HEK293 (cell line): ENCODE measurements around the gene SERTAD3.

ENCODE experiments used
- AEBP2 ChIP-seq: fragments of 450-650 bp; formaldehyde crosslinking; IDR thresholded peaks from 2 replicates; pipeline ENCODE4 v1.5.1; 2016; ENCODE audit warnings: missing biosample characterization, missing genetic modification characterization, borderline replicate concordance
- FEZF1 ChIP-seq: fragments of 450-650 bp; formaldehyde crosslinking; IDR thresholded peaks from 2 replicates; pipeline ENCODE4 v1.5.1; 2016; ENCODE audit warnings: missing biosample characterization, missing genetic modification characterization
- GFI1B ChIP-seq: fragments of 450-650 bp; formaldehyde crosslinking; IDR thresholded peaks from 2 replicates; pipeline ENCODE4 v1.5.1; 2016; ENCODE audit warnings: missing biosample characterization, missing genetic modification characterization
- HOXD13 ChIP-seq: sonication (generic); formaldehyde crosslinking; IDR thresholded peaks from 2 replicates; pipeline ENCODE4 v1.8.0; 2022; ENCODE audit warnings: missing genetic modification reagents, borderline replicate concordance
- KLF1 ChIP-seq: fragments of 450-650 bp; formaldehyde crosslinking; IDR thresholded peaks from 2 replicates; pipeline ENCODE4 v1.5.1; 2016; ENCODE audit warnings: missing biosample characterization, missing genetic modification characterization
- MEIS1 ChIP-seq: sonication (generic); formaldehyde crosslinking; IDR thresholded peaks from 2 replicates; pipeline ENCODE4 v1.8.1; 2022; ENCODE audit warnings: missing genetic modification reagents, mild to moderate bottlenecking, borderline replicate concordance
- PRDM1 ChIP-seq: fragments of 450-650 bp; formaldehyde crosslinking; IDR thresholded peaks from 2 replicates; pipeline ENCODE4; 2016; ENCODE audit warnings: missing biosample characterization, missing genetic modification characterization
- SETDB1 ChIP-seq: IDR thresholded peaks from one replicate; pipeline ENCODE4 v1.6.1; 2017; ENCODE audit warnings: mild to moderate bottlenecking, low read length, moderate library complexity, mixed read lengths; ENCODE audit not compliant: insufficient read length
- ZBTB8A ChIP-seq: fragments of 450-650 bp; formaldehyde crosslinking; IDR thresholded peaks from 2 replicates; pipeline ENCODE4 v1.5.1; 2016; ENCODE audit warnings: missing biosample characterization, missing genetic modification characterization
- ZFHX2 ChIP-seq: fragments of 450-650 bp; formaldehyde crosslinking; conservative IDR thresholded peaks from 2 replicates; pipeline ENCODE4 v1.5.1; 2016; ENCODE audit warnings: missing biosample characterization, missing genetic modification characterization
- ZFP37 ChIP-seq: fragments of 450-650 bp; formaldehyde crosslinking; IDR thresholded peaks from 2 replicates; pipeline ENCODE4 v1.5.1; 2016; ENCODE audit warnings: missing biosample characterization, missing genetic modification characterization
- ZNF10 ChIP-seq: fragments of 450-650 bp; formaldehyde crosslinking; IDR thresholded peaks from 2 replicates; pipeline ENCODE4 v1.5.1; 2017; ENCODE audit warnings: missing biosample characterization, missing genetic modification characterization
- ZNF133 ChIP-seq: fragments of 450-650 bp; formaldehyde crosslinking; IDR thresholded peaks from 2 replicates; pipeline ENCODE4 v1.5.1; 2016; ENCODE audit warnings: missing biosample characterization, missing genetic modification characterization
- ZNF169 ChIP-seq: fragments of 450-650 bp; formaldehyde crosslinking; IDR thresholded peaks from 2 replicates; pipeline ENCODE4 v1.5.1; 2016; ENCODE audit warnings: missing biosample characterization, missing genetic modification characterization
- ZNF174 ChIP-seq: fragments of 450-650 bp; formaldehyde crosslinking; IDR thresholded peaks from 2 replicates; pipeline ENCODE4 v1.5.0; 2017; ENCODE audit warnings: missing biosample characterization, mild to moderate bottlenecking, missing genetic modification characterization
- ZNF214 ChIP-seq: fragments of 450-650 bp; formaldehyde crosslinking; IDR thresholded peaks from 2 replicates; pipeline ENCODE4 v1.5.1; 2017; ENCODE audit warnings: missing biosample characterization, mild to moderate bottlenecking, missing genetic modification characterization, borderline replicate concordance
- ZNF223 ChIP-seq: fragments of 450-650 bp; formaldehyde crosslinking; IDR thresholded peaks from 2 replicates; pipeline ENCODE4 v1.5.1; 2016; ENCODE audit warnings: missing biosample characterization, missing genetic modification characterization
- ZNF239 ChIP-seq: fragments of 450-650 bp; formaldehyde crosslinking; IDR thresholded peaks from 2 replicates; pipeline ENCODE4 v1.5.1; 2016; ENCODE audit warnings: missing biosample characterization, missing genetic modification characterization
- ZNF292 ChIP-seq: fragments of 450-650 bp; formaldehyde crosslinking; IDR thresholded peaks from 2 replicates; pipeline ENCODE4 v1.5.1; 2016; ENCODE audit warnings: low read depth, missing biosample characterization, missing genetic modification characterization, borderline replicate concordance
- ZNF335 ChIP-seq: fragments of 450-650 bp; formaldehyde crosslinking; conservative IDR thresholded peaks from 2 replicates; pipeline ENCODE4 v1.5.1; 2016; ENCODE audit warnings: missing biosample characterization, missing genetic modification characterization
- ZNF433 ChIP-seq: fragments of 450-650 bp; formaldehyde crosslinking; IDR thresholded peaks from 2 replicates; pipeline ENCODE4 v1.5.1; 2016; ENCODE audit warnings: missing biosample characterization, missing genetic modification characterization, low read depth
- ZNF571 ChIP-seq: fragments of 450-650 bp; formaldehyde crosslinking; IDR thresholded peaks from 2 replicates; pipeline ENCODE4 v1.5.0; 2017; ENCODE audit warnings: missing biosample characterization, missing genetic modification characterization
- ZNF585B ChIP-seq: fragments of 450-650 bp; formaldehyde crosslinking; IDR thresholded peaks from 2 replicates; pipeline ENCODE4 v1.5.1; 2016; ENCODE audit warnings: missing biosample characterization, missing genetic modification characterization
- ZNF623 ChIP-seq: fragments of 450-650 bp; formaldehyde crosslinking; IDR thresholded peaks from 2 replicates; pipeline ENCODE4 v1.5.1; 2016; ENCODE audit warnings: missing biosample characterization, missing genetic modification characterization
- ZNF624 ChIP-seq: fragments of 450-650 bp; formaldehyde crosslinking; IDR thresholded peaks from 2 replicates; pipeline ENCODE4 v1.5.1; 2017; ENCODE audit warnings: missing biosample characterization, missing genetic modification characterization
- ZNF664 ChIP-seq: fragments of 450-650 bp; formaldehyde crosslinking; IDR thresholded peaks from 2 replicates; pipeline ENCODE4 v1.5.1; 2016; ENCODE audit warnings: missing biosample characterization, missing genetic modification characterization
- ZNF692 ChIP-seq: fragments of 450-650 bp; formaldehyde crosslinking; IDR thresholded peaks from 2 replicates; pipeline ENCODE4 v1.5.1; 2016; ENCODE audit warnings: missing biosample characterization, missing genetic modification characterization
- ZNF785 ChIP-seq: fragments of 450-650 bp; formaldehyde crosslinking; IDR thresholded peaks from 2 replicates; pipeline ENCODE4 v1.5.1; 2016; ENCODE audit warnings: missing biosample characterization, missing genetic modification characterization
- ZNF830 ChIP-seq: fragments of 450-650 bp; IDR thresholded peaks from 2 replicates; pipeline ENCODE4 v1.5.0; 2018; ENCODE audit warnings: missing biosample characterization, missing genetic modification characterization, low read depth, mild to moderate bottlenecking, moderate library complexity
- ZXDB ChIP-seq: fragments of 450-650 bp; formaldehyde crosslinking; IDR thresholded peaks from 2 replicates; pipeline ENCODE4 v1.5.1; 2016; ENCODE audit warnings: missing biosample characterization, missing genetic modification characterization
- TF ChIP-seq, protein P1 (sequence below): fragments of 450-650 bp; formaldehyde crosslinking; IDR thresholded peaks from 2 replicates; pipeline ENCODE4 v1.5.1; 2017; ENCODE audit warnings: missing biosample characterization, missing genetic modification characterization
- TF ChIP-seq, protein P2 (sequence below): fragments of 450-650 bp; IDR thresholded peaks from 2 replicates; pipeline ENCODE4 v1.5.1; 2018; ENCODE audit warnings: missing biosample characterization, missing genetic modification characterization
- TF ChIP-seq, protein P3 (sequence below): fragments of 450-650 bp; formaldehyde crosslinking; IDR thresholded peaks from 2 replicates; pipeline ENCODE4 v1.5.1; 2016; ENCODE audit warnings: missing biosample characterization, missing genetic modification characterization

The SERTAD3 gene

DNA sequence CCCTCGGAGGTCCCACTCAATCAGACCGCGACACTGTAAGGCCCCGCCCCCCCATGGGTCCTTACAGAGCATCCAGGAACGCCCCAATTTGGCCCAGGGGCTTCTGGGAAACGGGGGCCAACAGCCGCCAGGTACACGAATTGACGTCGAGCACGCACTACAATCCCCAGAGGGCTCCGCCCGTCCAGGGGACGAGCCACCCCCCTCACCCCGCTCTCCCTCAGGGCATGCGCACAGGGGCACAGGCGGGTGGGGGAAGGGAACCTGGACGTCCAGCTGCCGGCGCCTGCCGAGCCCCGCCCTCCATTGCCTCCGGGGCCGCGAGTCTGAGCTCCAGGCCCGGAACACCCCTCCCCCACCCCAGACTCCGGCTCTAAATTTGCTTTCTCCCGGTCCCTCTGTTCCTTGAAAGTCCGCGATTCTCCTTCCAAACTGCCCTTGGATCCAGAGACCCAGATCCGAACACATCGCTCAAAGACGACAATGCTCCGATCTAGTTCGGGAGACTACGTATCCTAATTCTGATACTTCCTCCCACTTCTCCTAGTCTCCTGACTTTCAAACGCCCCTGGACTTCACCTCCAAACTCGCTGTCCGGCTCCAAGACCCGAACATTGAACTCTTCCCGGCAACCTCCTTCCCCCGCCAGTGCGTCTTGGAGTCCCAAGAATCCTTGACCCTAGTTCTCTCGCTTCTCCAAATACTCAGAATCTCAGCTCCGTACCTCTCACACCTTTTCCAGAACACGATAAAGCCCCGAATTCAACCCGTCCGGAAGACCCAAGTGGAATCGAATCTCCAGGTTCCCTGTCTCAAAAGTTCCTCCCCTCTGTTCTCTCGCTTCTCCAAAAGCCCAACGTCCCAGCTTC, 770 bp downstream of the SERTAD3 start (continued):
- TF ChIP-seq, protein P1, sequence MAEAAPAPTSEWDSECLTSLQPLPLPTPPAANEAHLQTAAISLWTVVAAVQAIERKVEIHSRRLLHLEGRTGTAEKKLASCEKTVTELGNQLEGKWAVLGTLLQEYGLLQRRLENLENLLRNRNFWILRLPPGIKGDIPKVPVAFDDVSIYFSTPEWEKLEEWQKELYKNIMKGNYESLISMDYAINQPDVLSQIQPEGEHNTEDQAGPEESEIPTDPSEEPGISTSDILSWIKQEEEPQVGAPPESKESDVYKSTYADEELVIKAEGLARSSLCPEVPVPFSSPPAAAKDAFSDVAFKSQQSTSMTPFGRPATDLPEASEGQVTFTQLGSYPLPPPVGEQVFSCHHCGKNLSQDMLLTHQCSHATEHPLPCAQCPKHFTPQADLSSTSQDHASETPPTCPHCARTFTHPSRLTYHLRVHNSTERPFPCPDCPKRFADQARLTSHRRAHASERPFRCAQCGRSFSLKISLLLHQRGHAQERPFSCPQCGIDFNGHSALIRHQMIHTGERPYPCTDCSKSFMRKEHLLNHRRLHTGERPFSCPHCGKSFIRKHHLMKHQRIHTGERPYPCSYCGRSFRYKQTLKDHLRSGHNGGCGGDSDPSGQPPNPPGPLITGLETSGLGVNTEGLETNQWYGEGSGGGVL (tag by site-specific recombination), result peak; percentile 49; the same call in 1 of the 2 replicates
- no peak for TF ChIP-seq MEIS1
- TF ChIP-seq, protein P2, sequence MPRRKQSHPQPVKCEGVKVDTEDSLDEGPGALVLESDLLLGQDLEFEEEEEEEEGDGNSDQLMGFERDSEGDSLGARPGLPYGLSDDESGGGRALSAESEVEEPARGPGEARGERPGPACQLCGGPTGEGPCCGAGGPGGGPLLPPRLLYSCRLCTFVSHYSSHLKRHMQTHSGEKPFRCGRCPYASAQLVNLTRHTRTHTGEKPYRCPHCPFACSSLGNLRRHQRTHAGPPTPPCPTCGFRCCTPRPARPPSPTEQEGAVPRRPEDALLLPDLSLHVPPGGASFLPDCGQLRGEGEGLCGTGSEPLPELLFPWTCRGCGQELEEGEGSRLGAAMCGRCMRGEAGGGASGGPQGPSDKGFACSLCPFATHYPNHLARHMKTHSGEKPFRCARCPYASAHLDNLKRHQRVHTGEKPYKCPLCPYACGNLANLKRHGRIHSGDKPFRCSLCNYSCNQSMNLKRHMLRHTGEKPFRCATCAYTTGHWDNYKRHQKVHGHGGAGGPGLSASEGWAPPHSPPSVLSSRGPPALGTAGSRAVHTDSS (tag by site-specific recombination), result no peak; the same call in 1 of the 2 replicates
- TF ChIP-seq KLF1 (tag by site-specific recombination), result peak; percentile 98
- no peak for TF ChIP-seq ZNF214 (tag by site-specific recombination)
- peak; percentile 93 for TF ChIP-seq PRDM1 (tag by site-specific recombination)
- TF ChIP-seq ZNF785 (tag by site-specific recombination), result no peak
- no peak for TF ChIP-seq ZNF433 (tag by site-specific recombination)
- no peak for TF ChIP-seq ZNF292
- 0 out of 2 replicates have a peak, but pooled peaks have one; percentile 25 for TF ChIP-seq ZNF623
- TF ChIP-seq, protein P3, sequence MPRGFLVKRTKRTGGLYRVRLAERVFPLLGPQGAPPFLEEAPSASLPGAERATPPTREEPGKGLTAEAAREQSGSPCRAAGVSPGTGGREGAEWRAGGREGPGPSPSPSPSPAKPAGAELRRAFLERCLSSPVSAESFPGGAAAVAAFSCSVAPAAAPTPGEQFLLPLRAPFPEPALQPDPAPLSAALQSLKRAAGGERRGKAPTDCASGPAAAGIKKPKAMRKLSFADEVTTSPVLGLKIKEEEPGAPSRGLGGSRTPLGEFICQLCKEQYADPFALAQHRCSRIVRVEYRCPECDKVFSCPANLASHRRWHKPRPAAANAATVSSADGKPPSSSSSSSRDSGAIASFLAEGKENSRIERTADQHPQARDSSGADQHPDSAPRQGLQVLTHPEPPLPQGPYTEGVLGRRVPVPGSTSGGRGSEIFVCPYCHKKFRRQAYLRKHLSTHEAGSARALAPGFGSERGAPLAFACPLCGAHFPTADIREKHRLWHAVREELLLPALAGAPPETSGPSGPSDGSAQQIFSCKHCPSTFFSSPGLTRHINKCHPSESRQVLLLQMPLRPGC (tag by site-specific recombination), result peak; percentile 69
- peak; percentile 58; the same call in 1 of the 2 replicates for TF ChIP-seq ZFP37 (tag by site-specific recombination)
- TF ChIP-seq ZNF174 (tag by site-specific recombination), result no peak
- no peak; the same call in none of the 2 replicates for TF ChIP-seq ZBTB8A (tag by site-specific recombination)
- TF ChIP-seq AEBP2, result no peak
- peak; percentile 22; the same call in 1 of the 2 replicates for TF ChIP-seq GFI1B
- TF ChIP-seq ZNF10 (tag by site-specific recombination), result peak; percentile 63; the same call in 1 of the 2 replicates
- TF ChIP-seq ZNF169, result no peak
- TF ChIP-seq ZFHX2 (tag by site-specific recombination), result no peak
- peak; percentile 70 for TF ChIP-seq ZNF335 (tag by site-specific recombination)
- TF ChIP-seq HOXD13 (CRISPR knock-in tag), result no peak
- TF ChIP-seq ZNF223, result peak; percentile 77; the same call in 1 of the 2 replicates
- TF ChIP-seq SETDB1, result no peak
- TF ChIP-seq ZNF692 (tag by site-specific recombination), result peak; percentile 27; the same call in 1 of the 2 replicates
- no peak for TF ChIP-seq ZNF664 (tag by site-specific recombination)
- TF ChIP-seq ZNF830 (tag by site-specific recombination), result no peak
- no peak for TF ChIP-seq ZNF585B (tag by site-specific recombination)
- TF ChIP-seq ZXDB (tag by site-specific recombination), result peak; percentile 96
- TF ChIP-seq ZNF571 (tag by site-specific recombination), result no peak
- TF ChIP-seq ZNF133 (tag by site-specific recombination), result 0 out of 2 replicates have a peak, but pooled peaks have one; percentile 8
- TF ChIP-seq ZNF624 (tag by site-specific recombination), result 0 out of 2 replicates have a peak, but pooled peaks have one; percentile 58
- no peak; the same call in 1 of the 2 replicates for TF ChIP-seq ZNF239 (tag by site-specific recombination)
- 0 out of 2 replicates have a peak, but pooled peaks have one; percentile 14 for TF ChIP-seq FEZF1 (tag by site-specific recombination)
